ENCODE data around the gene SUPT20HL1.
"Not testable (repeated sequence)": the region's sequence is repeated elsewhere in the genome, so short reads cannot be mapped to it uniquely, and the experiment has no call there.

The SUPT20HL1 gene

GRCh38 chrX:24360272-24360671 lies at the start of gene SUPT20HL1:
SUPT20HL1 (plus strand) TSS chrX:24360639; CDS start chrX:24362761, 2,122 bp downstream.
- no peak for DNase-seq

GRCh38 chrX:24310916-24311315 lies 49.5 kb upstream of the SUPT20HL1 start:
- DNase-seq = not testable (repeated sequence)

GRCh38 chrX:24311507-24312248 lies 48.8 kb upstream of the SUPT20HL1 start:
- not testable (repeated sequence) for DNase-seq

DNA sequence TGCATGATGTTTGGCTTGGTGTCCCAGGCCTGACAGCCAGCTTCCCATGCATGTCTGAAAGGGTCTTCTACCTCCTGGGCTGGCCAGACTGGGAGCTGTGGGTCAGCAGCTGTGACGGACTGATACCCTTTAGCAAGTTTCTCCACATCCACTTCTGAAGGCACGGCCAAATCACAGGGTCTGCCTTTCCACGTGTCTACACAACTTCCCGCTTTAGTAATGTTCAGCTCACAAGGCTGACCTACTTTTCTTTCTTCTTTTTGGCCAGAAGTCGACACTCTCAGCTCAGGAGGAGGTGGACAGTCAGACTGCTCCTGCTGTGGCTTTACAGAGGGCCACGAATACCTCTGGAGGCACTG lies 48.2 kb upstream of the SUPT20HL1 start:
- DNase-seq = not testable (repeated sequence)

DNA sequence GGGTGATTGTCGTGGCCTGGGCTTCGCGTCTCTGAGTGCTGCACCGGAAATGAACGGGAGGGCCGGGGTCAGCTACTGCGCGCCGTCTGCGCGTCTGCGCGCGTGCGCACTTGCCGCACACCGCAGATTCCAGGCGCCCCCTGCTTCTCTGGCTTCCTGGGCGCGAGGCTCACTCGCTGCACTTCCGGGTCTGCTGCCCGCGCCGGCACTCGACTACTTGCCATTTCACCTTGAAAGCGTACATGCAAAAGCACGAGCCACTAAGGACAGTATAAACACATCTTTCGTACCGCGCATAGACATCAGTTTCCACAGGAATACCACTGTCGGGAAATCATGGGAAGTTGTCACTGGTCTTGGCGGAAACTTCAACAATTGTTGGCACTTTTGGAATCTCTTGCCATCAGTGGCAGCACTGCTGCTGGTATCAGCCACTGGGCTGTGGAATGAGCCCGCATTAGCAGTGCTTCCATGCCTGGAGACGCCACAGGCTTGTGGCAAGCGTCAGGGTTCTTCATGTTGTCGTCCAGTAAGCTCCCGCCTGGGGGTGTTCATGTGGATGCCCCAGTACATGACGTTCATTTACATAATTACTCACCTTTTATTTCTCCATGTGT lies 46.3 kb upstream of the SUPT20HL1 start, which contains the start of gene SUPT20HL2:
Gene SUPT20HL2, minus strand, starts transcription at position 51 of the 617 bp plus-strand sequence. CDS start 754 bp downstream, outside the sequence.
- DNase-seq = no peak

GRCh38 chrX:24316111-24316510 lies 44.3 kb upstream of the SUPT20HL1 start:
- no peak for DNase-seq

DNA sequence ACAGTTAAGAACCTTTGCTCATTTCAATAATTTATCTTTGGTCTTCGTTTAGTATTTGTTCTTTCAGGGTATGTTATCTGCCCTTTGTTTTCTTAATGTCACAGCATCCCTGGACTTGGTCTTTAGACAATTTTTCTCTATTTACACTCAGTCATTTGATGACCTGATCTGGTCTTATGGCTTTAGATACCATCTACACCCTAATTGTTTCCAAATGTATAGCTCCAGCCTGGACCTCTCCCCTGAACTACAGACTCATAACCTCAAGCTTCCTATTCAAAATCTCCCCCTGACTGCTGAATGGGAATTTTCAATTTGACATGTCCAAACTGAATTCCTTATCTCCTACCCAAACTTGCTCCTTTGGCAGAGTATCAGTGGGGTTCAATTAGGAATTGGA lies 42.9 kb upstream of the SUPT20HL1 start:
- no peak for DNase-seq

- DNase-seq = no peak
Observed at GRCh38 chrX:24321741-24322395, 38.6 kb upstream of the SUPT20HL1 start.

DNA sequence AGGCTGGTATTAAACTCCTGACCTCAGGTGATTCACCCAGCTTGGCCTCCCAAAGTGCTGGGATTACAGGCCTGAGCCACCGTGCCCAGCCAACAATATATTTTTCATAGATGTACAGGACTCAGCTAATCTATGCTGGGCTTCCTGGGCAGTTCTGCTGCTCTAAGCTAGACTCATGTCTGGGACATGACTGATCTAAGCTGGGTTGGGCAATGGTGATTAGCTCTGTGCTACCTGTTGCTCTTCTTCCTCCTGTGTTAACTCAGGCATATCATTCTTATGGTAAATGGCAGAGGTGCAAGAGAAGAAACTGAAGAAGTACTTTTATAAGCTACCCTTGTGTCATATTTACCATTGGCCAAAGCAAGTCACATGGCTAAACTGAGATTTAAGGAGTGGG lies 35.2 kb upstream of the SUPT20HL1 start:
- DNase-seq = no peak

GRCh38 chrX:24332878-24333277 lies 27.6 kb upstream of the SUPT20HL1 start:
- DNase-seq = no peak

GRCh38 chrX:24333371-24333770 lies 27.1 kb upstream of the SUPT20HL1 start:
- no peak for DNase-seq

DNA sequence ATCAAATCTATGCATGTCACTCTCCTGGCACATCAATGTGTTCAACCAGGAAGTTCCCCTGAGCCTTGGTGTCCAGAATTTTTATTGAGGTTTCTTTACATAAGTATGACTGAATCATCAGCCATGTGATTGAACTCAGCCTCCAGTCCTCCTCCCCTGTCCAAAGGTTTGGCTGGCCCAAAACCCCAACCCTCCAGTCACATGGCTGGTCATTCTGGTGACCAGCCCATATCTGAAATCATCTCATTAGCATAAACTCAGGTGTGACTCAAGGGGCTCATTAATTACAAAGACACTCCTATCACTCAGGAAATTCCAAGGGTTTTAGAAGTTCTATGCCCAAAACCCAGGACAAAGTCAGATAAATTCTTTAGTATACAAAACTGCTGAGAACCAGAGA lies 26.0 kb upstream of the SUPT20HL1 start:
- no peak for DNase-seq

GRCh38 chrX:24335871-24336270 lies 24.6 kb upstream of the SUPT20HL1 start:
- no peak for DNase-seq

DNA sequence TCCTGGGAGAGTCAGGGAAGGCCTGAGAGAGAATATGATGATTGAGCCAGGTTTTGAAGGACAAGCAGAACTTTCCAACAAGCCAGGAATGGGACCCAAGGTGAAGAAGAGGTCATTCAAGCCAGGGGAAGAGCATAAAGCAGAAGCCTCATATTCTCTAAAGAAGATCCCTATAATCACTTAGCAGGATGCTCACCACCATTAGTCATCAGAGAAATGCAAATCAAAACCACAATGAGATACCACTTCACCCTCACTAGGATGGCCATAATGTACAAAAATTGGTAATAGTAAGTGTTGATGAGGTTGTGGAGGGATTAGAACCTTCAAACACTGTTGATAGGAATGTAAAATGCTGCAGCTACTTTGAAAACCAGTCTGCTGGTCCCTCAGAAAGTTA lies 20.5 kb upstream of the SUPT20HL1 start:
- DNase-seq = no peak

- DNase-seq = no peak
Observed at GRCh38 chrX:24340501-24340900, 19.9 kb upstream of the SUPT20HL1 start.

DNA sequence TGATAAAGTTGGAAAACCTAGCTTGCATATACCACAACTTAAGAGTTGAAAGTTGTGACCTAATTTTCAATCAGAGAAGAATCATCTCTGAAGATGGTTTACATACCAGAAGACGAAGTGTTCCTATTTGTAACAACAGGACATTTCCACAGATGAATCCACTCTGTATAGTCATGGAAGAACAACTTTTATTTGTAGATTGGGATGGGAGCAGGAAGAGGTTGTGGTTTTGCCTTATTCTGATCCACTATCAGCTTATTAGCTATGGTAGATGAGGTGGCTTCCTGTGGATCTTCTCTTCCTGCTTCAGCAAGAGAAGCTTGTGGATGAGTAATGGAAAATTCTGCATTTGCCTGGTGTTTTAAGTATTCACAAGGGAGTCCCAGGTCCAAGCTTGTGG lies 18.6 kb upstream of the SUPT20HL1 start:
- DNase-seq = no peak

- DNase-seq = no peak
Observed at GRCh38 chrX:24343719-24344118, 16.7 kb upstream of the SUPT20HL1 start.

- no peak for DNase-seq
Observed at GRCh38 chrX:24347881-24348280, 12.6 kb upstream of the SUPT20HL1 start.

GRCh38 chrX:24350217-24350616 lies 10.2 kb upstream of the SUPT20HL1 start:
- DNase-seq = no peak

GRCh38 chrX:24355095-24355494 lies 5.3 kb upstream of the SUPT20HL1 start:
- no peak for DNase-seq

- no peak for DNase-seq
Observed at GRCh38 chrX:24357106-24357505, 3.3 kb upstream of the SUPT20HL1 start.

- DNase-seq = not testable (repeated sequence)
Observed at GRCh38 chrX:24362089-24362745, 1.8 kb downstream of the SUPT20HL1 start.

- DNase-seq = not testable (repeated sequence)
Observed at GRCh38 chrX:24363432-24364181, 3.2 kb downstream of the SUPT20HL1 start.
